MM.1S (cell line): ENCODE results near the gene FIGNL2.

Experiments used
- EZH2 ChIP-seq: fragments of 300-600 bp; sonication (generic); optimal IDR thresholded peaks from 2 replicates; pipeline ENCODE3; 2017; ENCODE audit warnings: low read depth, mild to moderate bottlenecking, antibody characterized with exemption, low read length, mixed read lengths
- EZH2phosphoT487 ChIP-seq: fragments of 300-600 bp; sonication (generic); IDR thresholded peaks from 2 replicates; pipeline ENCODE4 v1.6.1; 2018; ENCODE audit warnings: antibody characterized with exemption, low read length
- TF ChIP-seq, protein P1 (sequence below): fragments of 300-600 bp; sonication (generic); IDR thresholded peaks from 2 replicates; pipeline ENCODE4 v1.5.1; 2016; ENCODE audit warnings: antibody characterized with exemption, low read length, mixed read lengths

DNA sequence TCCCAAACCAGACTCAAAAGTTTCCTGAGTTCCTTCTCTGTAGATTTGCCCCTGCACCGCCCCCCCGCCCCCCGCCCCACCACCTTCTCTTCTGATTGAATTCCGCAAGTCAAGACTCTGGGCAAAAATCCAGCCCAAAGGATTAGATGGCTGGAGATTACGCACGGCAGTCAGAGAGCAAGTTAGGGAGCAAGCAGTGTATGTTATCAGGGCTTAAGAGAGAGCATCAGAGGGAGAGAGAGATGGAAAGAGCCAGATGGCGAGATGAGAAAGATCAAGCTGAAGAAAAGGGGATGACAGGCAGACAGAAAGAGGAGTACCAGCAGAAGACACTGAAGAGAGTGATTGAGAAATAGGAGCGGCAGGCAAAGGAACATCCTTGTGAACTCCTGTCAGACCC lies 25.5 kb upstream of the FIGNL2 start:
- TF ChIP-seq, protein P1, sequence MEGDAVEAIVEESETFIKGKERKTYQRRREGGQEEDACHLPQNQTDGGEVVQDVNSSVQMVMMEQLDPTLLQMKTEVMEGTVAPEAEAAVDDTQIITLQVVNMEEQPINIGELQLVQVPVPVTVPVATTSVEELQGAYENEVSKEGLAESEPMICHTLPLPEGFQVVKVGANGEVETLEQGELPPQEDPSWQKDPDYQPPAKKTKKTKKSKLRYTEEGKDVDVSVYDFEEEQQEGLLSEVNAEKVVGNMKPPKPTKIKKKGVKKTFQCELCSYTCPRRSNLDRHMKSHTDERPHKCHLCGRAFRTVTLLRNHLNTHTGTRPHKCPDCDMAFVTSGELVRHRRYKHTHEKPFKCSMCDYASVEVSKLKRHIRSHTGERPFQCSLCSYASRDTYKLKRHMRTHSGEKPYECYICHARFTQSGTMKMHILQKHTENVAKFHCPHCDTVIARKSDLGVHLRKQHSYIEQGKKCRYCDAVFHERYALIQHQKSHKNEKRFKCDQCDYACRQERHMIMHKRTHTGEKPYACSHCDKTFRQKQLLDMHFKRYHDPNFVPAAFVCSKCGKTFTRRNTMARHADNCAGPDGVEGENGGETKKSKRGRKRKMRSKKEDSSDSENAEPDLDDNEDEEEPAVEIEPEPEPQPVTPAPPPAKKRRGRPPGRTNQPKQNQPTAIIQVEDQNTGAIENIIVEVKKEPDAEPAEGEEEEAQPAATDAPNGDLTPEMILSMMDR = no peak
- TF ChIP-seq EZH2phosphoT487 (no peak), EZH2 (no peak)
